H1 (cell line): ENCODE measurements around the gene MLPH.

Experiments
- CHD1 ChIP-seq: IDR thresholded peaks from 2 replicates; pipeline ENCODE4 v1.6.1; 2012; ENCODE audit warnings: low read depth, low read length, improper control_type of control experiment
- CREB1 ChIP-seq: IDR thresholded peaks from 2 replicates; pipeline ENCODE4 v1.6.1; 2012; ENCODE audit warnings: inconsistent platforms

- TF ChIP-seq CHD1 (no peak), CREB1 (no peak)
Measured at GRCh38 chr2:237571551-237571950, 84.5 kb downstream of the MLPH start.
